ENCODE data around the gene LINS1. TPM values are rescaled to one million over a fixed set of nuclear protein-coding genes. Genes with fewer than 3 reads are reported as not detected.

LINS1 gene
- total and polyA plus RNA-seq, 2 donors (not counting 1 experiment from before 2014, with no cell fraction given) = 14.3 to 46.4 TPM

DNA sequence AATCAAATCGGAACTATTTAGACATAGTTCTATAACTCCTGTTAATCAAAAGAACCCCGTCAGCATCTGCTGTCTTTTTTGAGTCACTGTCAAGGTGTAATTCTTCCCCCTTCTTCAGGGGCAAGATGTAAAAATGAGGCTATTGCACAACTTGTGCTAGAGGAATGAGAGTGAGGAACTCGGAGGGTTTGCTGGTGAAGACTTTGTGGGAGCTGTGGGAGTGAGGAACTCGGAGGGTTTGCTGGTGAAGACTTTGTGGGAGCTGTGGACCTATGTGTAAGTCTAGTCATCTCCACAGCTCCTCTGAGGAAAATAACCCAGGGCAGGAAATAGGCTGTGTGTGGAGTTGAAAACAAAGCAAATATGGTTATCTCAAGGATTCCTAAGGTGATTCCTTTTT is 70.8 kb downstream of the LINS1 start:
- CTCF ChIA-PET = no interaction called here
- TF ChIP-seq, protein P1, sequence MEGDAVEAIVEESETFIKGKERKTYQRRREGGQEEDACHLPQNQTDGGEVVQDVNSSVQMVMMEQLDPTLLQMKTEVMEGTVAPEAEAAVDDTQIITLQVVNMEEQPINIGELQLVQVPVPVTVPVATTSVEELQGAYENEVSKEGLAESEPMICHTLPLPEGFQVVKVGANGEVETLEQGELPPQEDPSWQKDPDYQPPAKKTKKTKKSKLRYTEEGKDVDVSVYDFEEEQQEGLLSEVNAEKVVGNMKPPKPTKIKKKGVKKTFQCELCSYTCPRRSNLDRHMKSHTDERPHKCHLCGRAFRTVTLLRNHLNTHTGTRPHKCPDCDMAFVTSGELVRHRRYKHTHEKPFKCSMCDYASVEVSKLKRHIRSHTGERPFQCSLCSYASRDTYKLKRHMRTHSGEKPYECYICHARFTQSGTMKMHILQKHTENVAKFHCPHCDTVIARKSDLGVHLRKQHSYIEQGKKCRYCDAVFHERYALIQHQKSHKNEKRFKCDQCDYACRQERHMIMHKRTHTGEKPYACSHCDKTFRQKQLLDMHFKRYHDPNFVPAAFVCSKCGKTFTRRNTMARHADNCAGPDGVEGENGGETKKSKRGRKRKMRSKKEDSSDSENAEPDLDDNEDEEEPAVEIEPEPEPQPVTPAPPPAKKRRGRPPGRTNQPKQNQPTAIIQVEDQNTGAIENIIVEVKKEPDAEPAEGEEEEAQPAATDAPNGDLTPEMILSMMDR (IDR thresholded peaks at IDR 0.05) = no peak
- no peak for TF ChIP-seq EZH2 (IDR thresholded peaks at IDR 0.05; ENCODE audit: borderline replicate concordance, insufficient read depth, low read depth, low read length, poor library complexity, severe bottlenecking)

DNA sequence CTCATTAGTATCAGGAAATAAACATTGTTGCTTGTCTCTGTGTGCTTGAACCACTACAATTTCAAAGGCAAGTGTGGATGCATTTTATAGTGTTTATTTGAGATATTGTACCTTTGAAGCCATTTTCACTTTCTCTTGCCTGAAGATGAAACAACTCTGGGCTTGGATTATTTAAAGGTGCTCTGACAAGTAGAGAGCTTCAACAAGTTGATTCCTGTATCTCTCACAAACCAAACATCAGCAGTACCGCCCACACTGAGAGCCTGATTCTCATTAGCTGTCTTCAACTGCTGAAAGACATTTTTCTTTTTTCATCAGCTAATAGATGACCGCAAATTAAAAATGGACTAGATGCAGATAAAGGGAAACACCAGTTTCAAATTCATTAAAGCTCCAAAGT is 72.4 kb downstream of the LINS1 start:
- CTCF ChIA-PET = interaction anchor here (1.3 kb wide), 1 partner anchor 43 kb away, joined by 4 read pairs; no protein-coding TSS in a partner anchor
- DNase-seq = no peak
- H3K4me3 ChIP-seq (ENCODE audit: control extremely low read depth in 1 of 5, extremely low read depth in 1 of 5, insufficient read depth in 1 of 5, low read depth in 2 of 5, low read length in 4 of 5) = no peak overlapping the region
- H3K27ac ChIP-seq (ENCODE audit: low read length in 2 of 2) = no peak overlapping the region
- no peak for ATAC-seq (ENCODE audit: low read depth)
- no peak overlapping the region for H3K9ac ChIP-seq (ENCODE audit: low read length)
- no peak overlapping the region for H3K4me2 ChIP-seq (replicated peaks; ENCODE audit: low read depth, low read length, poor library complexity, severe bottlenecking)
- H3K27me3 ChIP-seq (replicated peaks in 1 of 4; ENCODE audit: control extremely low read depth in 1 of 4, control insufficient read depth in 3 of 4, insufficient read depth in 4 of 4, low read length in 3 of 4) = peaks cover 0 to 5% (median 1%) of the 10 kb centered on the region in 4 experiments
- H3K79me2 ChIP-seq (ENCODE audit: control insufficient read depth, insufficient read depth, low read length) = no peaks in the 10 kb centered on the region
- Mint-ChIP-seq H3K27me3 (peaks cover 28% of the 10 kb centered on the region), H3K4me1 (no peaks in the 10 kb centered on the region), H3K27ac (no peak overlapping the region), H3K9me3 (ENCODE audit: insufficient read depth) (no peaks in the 10 kb centered on the region), H3K4me3 (no peak overlapping the region)
- WGBS (ENCODE audit: insufficient coverage) = no CpG with 5 or more reads among the region's 2 CpGs
- no peak for TF ChIP-seq EZH2 (IDR thresholded peaks at IDR 0.05; ENCODE audit: borderline replicate concordance, insufficient read depth, low read depth, low read length, poor library complexity, severe bottlenecking)
- TF ChIP-seq, protein P1 (IDR thresholded peaks at IDR 0.05) = no peak
- no peaks in the 10 kb centered on the region for H3K9me3 ChIP-seq (ENCODE audit: control extremely low read depth in 1 of 3, control insufficient read depth in 2 of 3, insufficient read depth in 1 of 3, low read length in 2 of 3)
- H2AFZ ChIP-seq (ENCODE audit: insufficient read depth, low read depth, low read length, poor library complexity, severe bottlenecking) = no peak overlapping the region
- intact Hi-C loops (cut with micrococcal nuclease) = no loop called here
- no peaks in the 10 kb centered on the region for H4K20me1 ChIP-seq (ENCODE audit: control insufficient read depth, insufficient read depth, low read length, poor library complexity, severe bottlenecking)
- POLR2A ChIA-PET = no interaction called here
- no peaks in the 10 kb centered on the region for H3K36me3 ChIP-seq (replicated peaks in 1 of 2; ENCODE audit: control extremely low read depth in 1 of 2, control insufficient read depth in 1 of 2, extremely low read depth in 1 of 2, insufficient read depth in 2 of 2, low read length in 1 of 2)
- no peaks in the 10 kb centered on the region for H3K4me1 ChIP-seq (ENCODE audit: control insufficient read depth in 2 of 2, insufficient read depth in 2 of 2, low read length in 2 of 2)

More for the DNA sequence above, 70.8 kb downstream of the LINS1 start:
- no peak for DNase-seq
- no peak overlapping the region for H3K4me2 ChIP-seq (replicated peaks; ENCODE audit: low read depth, low read length, poor library complexity, severe bottlenecking)
- intact Hi-C loops (cut with micrococcal nuclease) = no loop called here
- H3K27me3 ChIP-seq (replicated peaks in 1 of 4; ENCODE audit: control extremely low read depth in 1 of 4, control insufficient read depth in 3 of 4, insufficient read depth in 4 of 4, low read length in 3 of 4) = peaks cover 0 to 5% (median 1%) of the 10 kb centered on the region in 4 experiments
- no peak for ATAC-seq (ENCODE audit: low read depth)
- H3K4me3 ChIP-seq (ENCODE audit: control extremely low read depth in 1 of 5, extremely low read depth in 1 of 5, insufficient read depth in 1 of 5, low read depth in 2 of 5, low read length in 4 of 5) = no peak overlapping the region
- H3K9me3 ChIP-seq (ENCODE audit: control extremely low read depth in 1 of 3, control insufficient read depth in 2 of 3, insufficient read depth in 1 of 3, low read length in 2 of 3) = no peaks in the 10 kb centered on the region
- no peaks in the 10 kb centered on the region for H3K79me2 ChIP-seq (ENCODE audit: control insufficient read depth, insufficient read depth, low read length)
- no peaks in the 10 kb centered on the region for H4K20me1 ChIP-seq (ENCODE audit: control insufficient read depth, insufficient read depth, low read length, poor library complexity, severe bottlenecking)
- Mint-ChIP-seq H3K27ac (no peak overlapping the region), H3K4me1 (no peaks in the 10 kb centered on the region), H3K4me3 (no peak overlapping the region), H3K9me3 (ENCODE audit: insufficient read depth) (no peaks in the 10 kb centered on the region), H3K27me3 (peaks cover 25% of the 10 kb centered on the region)
- no peak overlapping the region for H3K9ac ChIP-seq (ENCODE audit: low read length)
- H3K4me1 ChIP-seq (ENCODE audit: control insufficient read depth in 2 of 2, insufficient read depth in 2 of 2, low read length in 2 of 2) = no peaks in the 10 kb centered on the region
- no peak overlapping the region for H3K27ac ChIP-seq (ENCODE audit: low read length in 2 of 2)
- H2AFZ ChIP-seq (ENCODE audit: insufficient read depth, low read depth, low read length, poor library complexity, severe bottlenecking) = no peak overlapping the region
- no peaks in the 10 kb centered on the region for H3K36me3 ChIP-seq (replicated peaks in 1 of 2; ENCODE audit: control extremely low read depth in 1 of 2, control insufficient read depth in 1 of 2, extremely low read depth in 1 of 2, insufficient read depth in 2 of 2, low read length in 1 of 2)
- POLR2A ChIA-PET = no interaction called here
- 61% methylated on average over 2 of the region's 4 CpGs for WGBS (ENCODE audit: insufficient coverage)
